ENCODE results near the gene C9orf43.

GRCh38 chr9:113361304-113362018, 49.1 kb upstream of the C9orf43 start:
- TF ChIP-seq CTCF (IDR thresholded peaks at IDR 0.05), result no peak
- no peak for TF ChIP-seq POLR2A (IDR thresholded peaks at IDR 0.05)
